GM19452 (cell line): ENCODE measurements around the gene INSYN2B.
"Not testable (repeated sequence)": the region's sequence is repeated elsewhere in the genome, so short reads cannot be mapped to it uniquely, and the experiment has no call there.

ENCODE experiments used
- ATAC-seq: cut with Tn5 transposase; IDR thresholded peaks from one replicate; pipeline ENCODE4 v1.9.1; 2021; ENCODE audit not compliant: unreplicated experiment

The INSYN2B gene

GRCh38 chr5:169973056-169973455, 7.2 kb downstream of the INSYN2B start:
- no peak for ATAC-seq

DNA sequence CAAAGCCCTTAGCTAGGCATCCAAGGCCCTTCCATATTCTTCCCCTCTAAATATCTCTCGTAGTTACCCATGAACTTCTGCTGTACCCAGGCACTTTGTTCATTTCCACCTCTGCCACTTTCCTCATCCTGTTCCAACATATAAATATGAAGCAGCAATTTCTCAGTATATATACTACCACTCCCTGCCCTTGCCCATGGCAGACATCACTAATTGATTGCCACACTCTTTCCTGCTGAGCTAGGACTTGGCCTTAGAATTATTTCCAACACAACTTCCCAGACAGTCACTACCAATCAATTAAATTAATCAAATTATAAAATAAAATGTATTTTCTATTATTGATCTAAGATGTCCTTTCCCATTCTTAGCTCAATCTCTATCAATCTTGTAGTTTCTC, 8.5 kb downstream of the INSYN2B start:
- ATAC-seq = no peak

GRCh38 chr5:169970911-169971765, 9.2 kb downstream of the INSYN2B start:
- no peak for ATAC-seq

- ATAC-seq = peak; percentile 57
These were observed 10.0 kb downstream of the INSYN2B start for GRCh38 chr5:169970339-169970738.

DNA sequence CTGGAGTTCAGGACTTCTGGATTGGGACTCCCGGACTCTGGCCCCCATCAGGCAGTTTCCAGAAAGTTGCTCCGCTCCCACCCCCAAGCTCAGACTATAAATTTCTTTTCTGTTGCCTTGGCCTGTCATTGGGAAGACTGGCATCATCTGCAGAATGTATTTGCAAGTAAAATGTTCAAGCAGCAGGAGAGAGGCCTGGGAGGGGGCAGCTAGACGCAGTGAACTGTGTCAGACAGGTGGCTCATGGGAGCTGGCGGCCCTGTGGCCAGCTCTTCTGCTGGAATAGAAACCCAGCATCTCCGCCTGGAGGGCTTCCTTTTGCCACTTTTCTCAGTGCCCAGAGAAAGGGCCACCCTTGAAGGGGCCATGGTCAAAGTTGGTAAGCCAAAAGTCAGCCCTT, 16.0 kb downstream of the INSYN2B start:
- ATAC-seq = no peak

GRCh38 chr5:169960659-169961058, 19.6 kb downstream of the INSYN2B start:
- no peak for ATAC-seq

DNA sequence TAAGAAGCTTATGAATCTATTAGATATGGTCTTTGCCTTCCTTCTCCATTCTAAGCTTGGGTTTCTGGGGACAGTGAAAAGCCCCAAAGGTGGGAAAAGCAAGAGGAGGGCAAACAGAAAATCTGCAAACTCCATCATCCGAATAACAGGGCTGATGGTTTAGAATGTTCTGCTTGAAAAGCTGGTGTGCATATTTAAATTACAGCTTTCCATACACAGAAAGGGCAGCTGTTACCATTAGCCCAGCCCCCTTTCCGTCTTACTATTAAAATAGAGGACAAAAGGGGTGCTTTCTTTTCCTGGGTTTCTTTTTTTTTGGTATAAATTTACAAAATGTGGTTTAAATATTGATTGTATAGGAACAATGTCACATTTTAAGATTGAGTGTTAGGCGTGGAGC, 22.0 kb downstream of the INSYN2B start:
- no peak for ATAC-seq

GRCh38 chr5:169956756-169957155, 23.5 kb downstream of the INSYN2B start:
- no peak for ATAC-seq

GRCh38 chr5:169956126-169956525, 24.2 kb downstream of the INSYN2B start:
- ATAC-seq = no peak

DNA sequence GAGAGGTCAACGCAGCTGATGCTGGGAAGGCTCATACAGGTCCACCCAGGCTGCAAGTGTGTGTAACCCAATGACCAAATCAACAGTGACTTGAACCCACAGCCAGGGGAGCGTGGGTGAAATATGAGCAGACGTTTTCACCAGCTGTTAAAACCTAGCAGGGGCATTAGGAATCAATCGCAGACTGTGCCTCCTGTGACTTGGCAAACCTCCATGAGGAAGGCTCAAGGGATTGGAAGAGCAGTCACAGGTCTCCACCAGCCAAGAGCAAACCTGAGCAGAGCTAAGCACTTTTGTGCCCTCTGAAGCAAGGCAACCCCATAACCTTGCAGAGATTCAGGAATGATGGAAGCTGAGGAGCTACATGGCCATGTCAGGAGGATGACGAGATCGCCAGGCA, 25.5 kb downstream of the INSYN2B start:
- ATAC-seq = no peak

- ATAC-seq = not testable (repeated sequence)
These were observed 27.1 kb downstream of the INSYN2B start for GRCh38 chr5:169953196-169953595.

GRCh38 chr5:169950333-169950732, 30.0 kb downstream of the INSYN2B start:
- no peak for ATAC-seq

DNA sequence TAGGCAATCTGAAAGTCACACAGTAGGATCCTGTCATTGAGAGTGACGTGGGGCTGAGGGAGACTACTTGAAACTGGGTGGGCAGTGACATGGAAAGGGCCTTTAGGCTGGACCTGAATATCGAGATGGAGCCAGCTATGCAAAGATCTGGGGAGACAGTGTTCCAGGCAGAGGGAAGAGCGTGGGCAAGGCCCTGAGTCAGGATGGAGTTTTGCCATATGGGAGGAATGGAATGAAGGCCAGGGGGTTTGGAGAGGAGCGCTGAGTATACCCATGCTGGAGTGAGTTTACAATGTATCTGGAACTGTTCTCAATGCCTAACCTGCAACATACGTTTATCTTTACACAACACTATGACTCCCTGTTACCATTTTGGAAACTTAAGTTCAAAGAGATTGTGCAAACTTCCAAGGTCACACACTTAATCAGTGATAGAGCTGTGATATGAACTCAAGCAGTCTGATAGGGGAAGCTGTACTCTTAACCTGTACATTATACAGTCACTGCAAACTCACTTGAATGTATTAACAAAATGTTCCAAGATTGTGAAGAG, 33.5 kb downstream of the INSYN2B start:
- ATAC-seq = no peak

- ATAC-seq = no peak
These were observed 34.4 kb downstream of the INSYN2B start for GRCh38 chr5:169945831-169946261.

GRCh38 chr5:169944922-169945680, 35.2 kb downstream of the INSYN2B start:
- ATAC-seq = peak; percentile 47

DNA sequence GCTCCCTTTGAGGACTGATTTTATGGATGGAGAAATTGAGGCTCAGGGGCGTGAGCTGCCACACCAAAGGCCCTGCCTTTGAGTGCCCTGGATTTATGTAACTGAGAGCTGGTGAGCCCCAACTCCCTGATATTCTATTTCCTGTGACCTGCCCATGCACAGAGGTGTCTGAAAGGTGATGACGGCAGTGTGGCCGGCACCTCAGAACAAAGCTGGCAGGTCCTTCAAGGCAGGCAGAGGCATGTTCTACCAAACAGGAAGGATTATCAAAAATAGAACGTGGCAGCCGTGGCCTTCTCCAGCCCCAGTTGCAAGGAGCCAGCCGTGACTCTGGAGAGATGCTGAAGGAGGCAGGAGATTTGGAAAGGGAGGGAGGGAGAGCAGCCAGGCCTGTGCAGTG, 36.2 kb downstream of the INSYN2B start:
- no peak for ATAC-seq

DNA sequence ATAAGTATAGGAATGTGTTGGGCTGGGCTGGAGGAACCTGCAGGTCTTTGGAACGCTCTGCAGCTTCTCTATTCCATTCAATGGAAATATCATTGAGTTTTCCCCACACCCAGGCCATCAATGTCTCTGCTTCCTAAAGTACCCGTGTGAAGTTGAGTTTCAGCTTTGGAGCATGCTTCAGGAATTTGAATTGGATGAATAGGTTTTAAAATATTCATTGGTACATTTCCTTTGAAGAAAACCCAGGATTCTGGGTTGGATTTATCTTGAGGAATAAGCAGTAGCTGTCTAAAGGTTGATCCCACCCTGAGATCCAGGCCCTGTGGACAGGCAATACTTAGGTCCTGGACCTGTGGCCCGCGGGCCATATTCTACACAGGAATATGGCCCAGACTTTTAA, 37.3 kb downstream of the INSYN2B start:
- ATAC-seq = no peak

DNA sequence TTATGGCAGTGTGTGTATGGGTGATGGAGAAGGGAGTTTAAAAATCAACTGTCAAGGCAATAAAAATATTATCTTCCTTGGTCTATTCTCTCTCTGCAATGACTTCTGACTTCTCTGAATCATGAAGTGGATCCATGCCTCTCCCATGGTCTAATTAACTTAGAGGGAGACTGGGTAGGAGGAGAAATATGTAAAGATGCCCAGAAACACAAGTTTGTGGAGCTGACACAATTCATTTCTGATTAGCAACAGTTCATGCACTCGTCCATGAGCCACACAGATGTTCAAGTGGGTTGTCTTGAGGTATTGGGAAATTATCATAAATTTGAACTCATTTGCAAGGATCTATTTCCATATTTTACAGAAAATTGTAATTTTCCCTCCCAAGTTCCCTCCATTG, 38.1 kb downstream of the INSYN2B start:
- no peak for ATAC-seq

DNA sequence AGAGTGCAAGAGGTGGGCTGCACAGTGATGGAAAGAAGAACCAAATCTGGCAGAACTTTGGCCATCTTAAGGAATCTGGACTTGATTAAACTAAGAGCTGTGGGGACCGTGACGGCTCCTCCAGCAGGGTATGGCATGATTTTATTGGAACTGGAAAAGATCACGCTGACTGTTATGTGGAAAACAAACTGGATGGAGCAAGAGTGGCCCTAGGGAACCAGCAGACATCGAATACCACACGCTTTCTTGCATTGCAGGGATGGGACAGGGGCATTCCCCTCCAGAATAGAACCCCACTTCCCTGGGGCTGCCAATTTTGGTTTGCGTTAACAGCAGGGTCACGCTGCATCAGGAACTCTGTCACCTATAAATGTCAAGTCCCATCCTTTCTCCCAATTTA, 38.8 kb downstream of the INSYN2B start:
- ATAC-seq = no peak

GRCh38 chr5:169939731-169940130, 40.6 kb downstream of the INSYN2B start:
- no peak for ATAC-seq

GRCh38 chr5:169938439-169938838, 41.9 kb downstream of the INSYN2B start:
- no peak for ATAC-seq

- ATAC-seq = no peak
These were observed 44.5 kb downstream of the INSYN2B start for GRCh38 chr5:169935762-169936161.
